SU-DHL-6 (cell line): ENCODE data around the gene MYADM.

Source experiments
- H2AFZ ChIP-seq: fragments of 200-600 bp; sonication (generic); 2 replicates; pipeline ENCODE4 v1.6.1; 2014; ENCODE audit warnings: low read depth, mild to moderate bottlenecking, moderate library complexity, mixed read lengths, antibody characterized with exemption, low read length; ENCODE audit not compliant: severe bottlenecking
- H3F3A ChIP-seq: fragments of 200-600 bp; shearing (Covaris generic); 2 replicates; pipeline ENCODE4 v1.6.0; 2016; ENCODE audit warnings: antibody characterized with exemption, mild to moderate bottlenecking; ENCODE audit not compliant: insufficient read depth
- H3K27ac ChIP-seq: fragments of 200-600 bp; sonication (generic); 2 replicates; pipeline ENCODE4 v1.5.1; 2016; ENCODE audit warnings: low read depth, mild to moderate bottlenecking, low read length, moderate library complexity, mixed read lengths
- H3K27me3 ChIP-seq: fragments of 200-600 bp; sonication (generic), shearing (Covaris generic); 2 replicates; pipeline ENCODE4 v1.6.0; 2014; ENCODE audit warnings: mild to moderate bottlenecking, low read length
- H3K36me3 ChIP-seq: fragments of 200-600 bp; sonication (generic); 2 replicates; pipeline ENCODE4 v1.6.1; 2014; ENCODE audit warnings: mild to moderate bottlenecking, low read length, mixed read lengths
- H3K4me2 ChIP-seq: fragments of 300-600, 200-600 bp; shearing (Covaris generic), sonication (generic); 2 replicates; pipeline ENCODE4 v1.6.0; 2014; ENCODE audit warnings: low read length, low read depth, mild to moderate bottlenecking; ENCODE audit not compliant: poor library complexity, severe bottlenecking
- H3K4me3 ChIP-seq: fragments of 200-600 bp; sonication (generic); 2 replicates; pipeline ENCODE4 v1.5.1; 2014; ENCODE audit warnings: antibody characterized with exemption, low read length, mild to moderate bottlenecking, mixed read lengths; ENCODE audit not compliant: insufficient read depth, poor library complexity, severe bottlenecking
- H3K79me2 ChIP-seq: fragments of 200-600 bp; sonication (generic); 2 replicates; pipeline ENCODE4 v1.6.1; 2014; ENCODE audit warnings: mild to moderate bottlenecking, low read length, moderate library complexity; ENCODE audit not compliant: insufficient read depth
- H3K9ac ChIP-seq: fragments of 200-600 bp; sonication (generic); 2 replicates; pipeline ENCODE4 v1.7.0; 2014; ENCODE audit warnings: mild to moderate bottlenecking, low read length
- H3K9me2 ChIP-seq: fragments of 200-600 bp; sonication (generic); replicated peaks from 2 replicates; pipeline ENCODE4 v1.6.1; 2014; ENCODE audit warnings: low read length; ENCODE audit not compliant: insufficient read depth
- H3K9me3 ChIP-seq: fragments of 200-600 bp; sonication (generic); 2 replicates; pipeline ENCODE4 v1.6.1; 2014; ENCODE audit warnings: low read length, mixed read lengths; ENCODE audit not compliant: insufficient read depth
- H4K20me1 ChIP-seq: fragments of 200-600 bp; sonication (generic); 2 replicates; pipeline ENCODE4 v1.6.1; 2014; ENCODE audit warnings: low read depth, mild to moderate bottlenecking, antibody characterized with exemption, low read length, moderate library complexity, mixed read lengths
- CTCF ChIP-seq: fragments of 200-600 bp; sonication (generic); IDR thresholded peaks from one replicate; pipeline ENCODE4 v1.5.1; 2017; ENCODE audit warnings: antibody characterized with exemption, mild to moderate bottlenecking, low read length, moderate library complexity; ENCODE audit not compliant: insufficient read depth, poor library complexity, severe bottlenecking
- EZH2phosphoT487 ChIP-seq: fragments of 200-600 bp; sonication (generic), shearing (Covaris generic); conservative IDR thresholded peaks from 2 replicates; pipeline ENCODE4 v1.6.1; 2018; ENCODE audit warnings: mild to moderate bottlenecking, antibody characterized with exemption, low read length, moderate library complexity, mixed read lengths

Gene MYADM

DNA sequence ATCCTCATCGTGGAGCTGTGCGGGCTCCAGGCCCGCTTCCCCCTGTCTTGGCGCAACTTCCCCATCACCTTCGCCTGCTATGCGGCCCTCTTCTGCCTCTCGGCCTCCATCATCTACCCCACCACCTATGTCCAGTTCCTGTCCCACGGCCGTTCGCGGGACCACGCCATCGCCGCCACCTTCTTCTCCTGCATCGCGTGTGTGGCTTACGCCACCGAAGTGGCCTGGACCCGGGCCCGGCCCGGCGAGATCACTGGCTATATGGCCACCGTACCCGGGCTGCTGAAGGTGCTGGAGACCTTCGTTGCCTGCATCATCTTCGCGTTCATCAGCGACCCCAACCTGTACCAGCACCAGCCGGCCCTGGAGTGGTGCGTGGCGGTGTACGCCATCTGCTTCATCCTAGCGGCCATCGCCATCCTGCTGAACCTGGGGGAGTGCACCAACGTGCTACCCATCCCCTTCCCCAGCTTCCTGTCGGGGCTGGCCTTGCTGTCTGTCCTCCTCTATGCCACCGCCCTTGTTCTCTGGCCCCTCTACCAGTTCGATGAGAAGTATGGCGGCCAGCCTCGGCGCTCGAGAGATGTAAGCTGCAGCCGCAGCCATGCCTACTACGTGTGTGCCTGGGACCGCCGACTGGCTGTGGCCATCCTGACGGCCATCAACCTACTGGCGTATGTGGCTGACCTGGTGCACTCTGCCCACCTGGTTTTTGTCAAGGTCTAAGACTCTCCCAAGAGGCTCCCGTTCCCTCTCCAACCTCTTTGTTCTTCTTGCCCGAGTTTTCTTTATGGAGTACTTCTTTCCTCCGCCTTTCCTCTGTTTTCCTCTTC lies 6.3 kb downstream of the MYADM start:
- H3K9me3 ChIP-seq, result no peaks in the 10 kb centered on the region
- H3K27ac ChIP-seq, result no peak overlapping the region
- no peak overlapping the region for H3K9ac ChIP-seq
- H3K79me2 ChIP-seq, result no peaks in the 10 kb centered on the region
- H3K4me2 ChIP-seq, result no peak overlapping the region
- H4K20me1 ChIP-seq, result no peaks in the 10 kb centered on the region
- no peaks in the 10 kb centered on the region for H3K36me3 ChIP-seq
- H3F3A ChIP-seq, result no peaks in the 10 kb centered on the region
- TF ChIP-seq CTCF (no peak), EZH2phosphoT487 (no peak)
- H2AFZ ChIP-seq, result no peak overlapping the region
- H3K4me3 ChIP-seq, result no peak overlapping the region
- H3K27me3 ChIP-seq, result no peaks in the 10 kb centered on the region
- H3K9me2 ChIP-seq, result no peaks in the 10 kb centered on the region

DNA sequence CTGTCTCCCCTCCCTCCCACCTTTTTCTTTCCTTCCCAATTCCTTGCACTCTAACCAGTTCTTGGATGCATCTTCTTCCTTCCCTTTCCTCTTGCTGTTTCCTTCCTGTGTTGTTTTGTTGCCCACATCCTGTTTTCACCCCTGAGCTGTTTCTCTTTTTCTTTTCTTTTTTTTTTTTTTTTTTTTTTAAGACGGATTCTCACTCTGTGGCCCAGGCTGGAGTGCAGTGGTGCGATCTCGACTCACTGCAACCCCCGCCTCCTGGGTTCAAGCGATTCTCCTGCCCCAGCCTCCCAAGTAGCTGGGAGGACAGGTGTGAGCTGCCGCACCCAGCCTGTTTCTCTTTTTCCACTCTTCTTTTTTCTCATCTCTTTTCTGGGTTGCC lies 6.9 kb downstream of the MYADM start:
- Histone ChIP-seq H3K27me3 (no peaks in the 10 kb centered on the region), H3K9me2 (no peaks in the 10 kb centered on the region), H3K9me3 (no peaks in the 10 kb centered on the region), H3K27ac (no peak overlapping the region), H3F3A (no peaks in the 10 kb centered on the region), H3K4me3 (no peak overlapping the region), H2AFZ (no peak overlapping the region), H3K36me3 (no peaks in the 10 kb centered on the region), H4K20me1 (no peaks in the 10 kb centered on the region), H3K79me2 (no peaks in the 10 kb centered on the region), H3K9ac (no peak overlapping the region), H3K4me2 (no peak overlapping the region)
- TF ChIP-seq CTCF, result no peak
- no peak for TF ChIP-seq EZH2phosphoT487

DNA sequence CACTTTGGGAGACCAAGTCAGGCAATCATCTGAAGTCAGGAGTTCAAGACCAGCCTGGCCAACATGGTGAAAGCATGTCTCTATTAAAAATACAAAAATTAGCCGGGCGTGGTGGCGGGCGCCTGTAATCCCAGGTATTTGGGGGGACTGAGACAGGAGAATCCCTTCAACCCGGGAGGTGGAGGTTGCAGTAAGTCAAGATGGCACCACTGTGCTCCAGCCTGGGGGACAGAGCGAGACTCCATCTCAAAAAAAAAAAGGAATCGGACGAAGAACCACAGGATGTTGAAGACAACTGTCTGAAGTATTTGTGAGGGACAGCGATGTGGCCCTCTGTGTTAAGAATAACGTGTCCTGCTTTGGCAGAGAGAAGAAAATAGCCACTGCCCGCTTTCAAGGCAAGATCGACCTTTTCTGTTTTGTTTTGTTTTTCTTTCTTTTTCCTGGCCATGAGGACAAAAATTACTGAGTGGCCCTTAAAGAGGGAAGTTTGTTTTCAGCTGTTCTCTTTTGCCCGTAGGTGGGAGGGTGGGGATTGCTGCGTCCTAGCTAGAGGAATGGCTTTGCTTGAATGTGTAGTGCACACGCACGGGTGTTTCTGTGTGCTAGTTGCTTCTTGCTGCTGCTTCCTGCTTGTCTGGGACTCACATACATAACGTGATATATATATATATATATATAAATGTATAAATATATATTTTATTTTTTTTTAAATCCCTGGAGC lies 8.1 kb downstream of the MYADM start:
- Histone ChIP-seq H3K9ac (no peak overlapping the region), H3K4me2 (no peak overlapping the region), H3K9me2 (no peaks in the 10 kb centered on the region), H3F3A (no peaks in the 10 kb centered on the region), H3K27ac (no peak overlapping the region), H4K20me1 (no peaks in the 10 kb centered on the region), H3K9me3 (no peaks in the 10 kb centered on the region), H3K36me3 (no peaks in the 10 kb centered on the region), H3K4me3 (no peak overlapping the region), H2AFZ (no peak overlapping the region), H3K79me2 (no peaks in the 10 kb centered on the region), H3K27me3 (no peaks in the 10 kb centered on the region)
- TF ChIP-seq EZH2phosphoT487, result no peak
- TF ChIP-seq CTCF, result no peak
